Gastrocnemius medialis (tissue), 4 donors: ENCODE measurements around the gene FAM227B. TPM values are rescaled to one million over a fixed set of nuclear protein-coding genes. Genes with fewer than 3 reads are reported as not detected.
A peak's percentile ranks its signal among the peaks of the same experiment; 100 is the strongest.

Source experiments
- ATAC-seq, 2 donors: fragments of 150-250 bp; one replicate each; pipeline ENCODE4 v1.9.1; 2016
- DNase-seq, 2 donors: peaks; one replicate each; pipeline ENCODE4 v3.0.0-alpha.2; 2019
- H3K27ac ChIP-seq, 4 donors: fragments of 200-600 bp; sonication (generic); 1 replicate in 1 of 4; 2 replicates in 3 of 4; pipeline ENCODE4 v1.5.1; 2016 to 2018; ENCODE audit warnings: mild to moderate bottlenecking in 2 of 4, moderate library complexity in 1 of 4
- H3K27me3 ChIP-seq, 3 donors: fragments of 200-600 bp; sonication (generic) in 2 of 3; 1 replicate in 1 of 3; 2 replicates in 2 of 3; pipeline versions ENCODE4 v1.5.1 to v1.6.0; 2016 to 2019; ENCODE audit warnings: mild to moderate bottlenecking in 1 of 3, moderate library complexity in 1 of 3
- H3K36me3 ChIP-seq, 2 donors: fragments of 200-600 bp; sonication (generic) in 1 of 2; one replicate each; pipeline ENCODE4 v1.5.1; 2017 to 2018
- H3K4me1 ChIP-seq, 2 donors: fragments of 200-600 bp; sonication (generic) in 1 of 2; one replicate each; pipeline ENCODE4 v1.5.1; 2016 to 2017; ENCODE audit warnings: mild to moderate bottlenecking in 2 of 2
- H3K4me3 ChIP-seq, 4 donors: fragments of 200-600 bp; sonication (generic) in 3 of 4; 1 replicate in 1 of 4; 2 replicates in 3 of 4; pipeline ENCODE4 v1.5.1; 2016 to 2019; ENCODE audit warnings: mild to moderate bottlenecking in 2 of 4
- H3K9me3 ChIP-seq, 3 donors: fragments of 200-600 bp; sonication (generic) in 2 of 3; 1 replicate in 1 of 3; 2 replicates in 2 of 3; pipeline ENCODE4 v1.5.1; 2016 to 2019
- POLR2A ChIP-seq, 2 donors: fragments of 450-650 bp; IDR thresholded peaks; one replicate each; pipeline ENCODE4 v1.6.1; 2017; ENCODE audit warnings: antibody characterized with exemption in 2 of 2, mild to moderate bottlenecking in 2 of 2, moderate library complexity in 2 of 2
- in situ Hi-C, 4 donors: fragments of 200-750 bp; cut with MboI; loops; one replicate each; pipeline versions ENCODE4 v1.15.0 to v1.8.0; 2017; ENCODE audit warnings: low sequenced_read_pairs in 4 of 4
- intact Hi-C: fragments of 100-400 bp; cut with DNase I; formaldehyde crosslinking; loops from one replicate; pipeline ENCODE4 v1.15.1; 2023; ENCODE audit warnings: low total_unique reads
- total RNA-seq, 4 donors: library from RNA; depleted of rRNA; stranded (reverse); fragments of >200 nt; gene quantifications; one replicate each; pipeline versions ENCODE4 v1.1.0 to v1.2.3, GENCODE V29; 2016
- TF ChIP-seq, protein P1 (sequence below), 5 experiments: fragments of 450-650 bp in 3 of 5; fragments of 200-600 bp in 2 of 5; sonication (generic) in 2 of 5; IDR thresholded peaks in 4 of 5; conservative IDR thresholded peaks in 1 of 5; 1 replicate in 4 of 5; 2 replicates in 1 of 5; pipeline ENCODE4 v1.5.1; 2016 to 2019; ENCODE audit warnings: antibody characterized with exemption in 5 of 5, mild to moderate bottlenecking in 3 of 5, moderate library complexity in 3 of 5

FAM227B gene
- total RNA-seq, 4 donors from 2014 or later = 7.5 to 15.4 (median 11.7) TPM

DNA sequence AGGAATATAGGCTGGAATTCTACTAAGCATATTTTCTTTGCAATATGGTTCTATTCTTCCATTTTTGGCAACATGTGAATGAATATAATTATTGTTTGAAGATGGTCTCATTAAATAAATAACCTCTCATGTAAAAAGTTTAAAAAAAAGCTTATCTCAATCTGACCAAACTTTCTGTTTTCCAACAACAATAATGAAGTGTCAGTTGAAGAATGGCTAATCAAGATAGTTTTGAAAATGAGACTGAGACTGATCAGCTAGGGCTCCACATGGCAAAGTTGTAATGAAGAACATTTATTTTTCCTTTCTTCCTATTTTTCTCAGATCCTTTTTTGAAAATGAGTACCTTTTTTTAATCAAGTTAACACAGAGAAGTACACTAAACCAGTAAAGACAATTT, 333.1 kb downstream of the FAM227B start:
- no peak for ATAC-seq
- DNase-seq = no peak
- Histone ChIP-seq H3K4me3 (no peak overlapping the region), H3K27me3 (no peaks in the 10 kb centered on the region), H3K9me3 (no peaks in the 10 kb centered on the region), H3K27ac (no peak overlapping the region), H3K4me1 (peaks cover 6 to 12% of the 10 kb centered on the region in 2 donors), H3K36me3 (peaks cover 0 to 19% of the 10 kb centered on the region in 2 donors)
- no peak for TF ChIP-seq POLR2A (IDR thresholded peaks at IDR 0.05)
- TF ChIP-seq, protein P1, sequence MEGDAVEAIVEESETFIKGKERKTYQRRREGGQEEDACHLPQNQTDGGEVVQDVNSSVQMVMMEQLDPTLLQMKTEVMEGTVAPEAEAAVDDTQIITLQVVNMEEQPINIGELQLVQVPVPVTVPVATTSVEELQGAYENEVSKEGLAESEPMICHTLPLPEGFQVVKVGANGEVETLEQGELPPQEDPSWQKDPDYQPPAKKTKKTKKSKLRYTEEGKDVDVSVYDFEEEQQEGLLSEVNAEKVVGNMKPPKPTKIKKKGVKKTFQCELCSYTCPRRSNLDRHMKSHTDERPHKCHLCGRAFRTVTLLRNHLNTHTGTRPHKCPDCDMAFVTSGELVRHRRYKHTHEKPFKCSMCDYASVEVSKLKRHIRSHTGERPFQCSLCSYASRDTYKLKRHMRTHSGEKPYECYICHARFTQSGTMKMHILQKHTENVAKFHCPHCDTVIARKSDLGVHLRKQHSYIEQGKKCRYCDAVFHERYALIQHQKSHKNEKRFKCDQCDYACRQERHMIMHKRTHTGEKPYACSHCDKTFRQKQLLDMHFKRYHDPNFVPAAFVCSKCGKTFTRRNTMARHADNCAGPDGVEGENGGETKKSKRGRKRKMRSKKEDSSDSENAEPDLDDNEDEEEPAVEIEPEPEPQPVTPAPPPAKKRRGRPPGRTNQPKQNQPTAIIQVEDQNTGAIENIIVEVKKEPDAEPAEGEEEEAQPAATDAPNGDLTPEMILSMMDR (IDR thresholded peaks at IDR 0.05 in 4 of 5, conservative IDR thresholded peaks at IDR 0.05 in 1 of 5) = no peak
- intact Hi-C loops = no loop called here
- in situ Hi-C loops = no loop called here

DNA sequence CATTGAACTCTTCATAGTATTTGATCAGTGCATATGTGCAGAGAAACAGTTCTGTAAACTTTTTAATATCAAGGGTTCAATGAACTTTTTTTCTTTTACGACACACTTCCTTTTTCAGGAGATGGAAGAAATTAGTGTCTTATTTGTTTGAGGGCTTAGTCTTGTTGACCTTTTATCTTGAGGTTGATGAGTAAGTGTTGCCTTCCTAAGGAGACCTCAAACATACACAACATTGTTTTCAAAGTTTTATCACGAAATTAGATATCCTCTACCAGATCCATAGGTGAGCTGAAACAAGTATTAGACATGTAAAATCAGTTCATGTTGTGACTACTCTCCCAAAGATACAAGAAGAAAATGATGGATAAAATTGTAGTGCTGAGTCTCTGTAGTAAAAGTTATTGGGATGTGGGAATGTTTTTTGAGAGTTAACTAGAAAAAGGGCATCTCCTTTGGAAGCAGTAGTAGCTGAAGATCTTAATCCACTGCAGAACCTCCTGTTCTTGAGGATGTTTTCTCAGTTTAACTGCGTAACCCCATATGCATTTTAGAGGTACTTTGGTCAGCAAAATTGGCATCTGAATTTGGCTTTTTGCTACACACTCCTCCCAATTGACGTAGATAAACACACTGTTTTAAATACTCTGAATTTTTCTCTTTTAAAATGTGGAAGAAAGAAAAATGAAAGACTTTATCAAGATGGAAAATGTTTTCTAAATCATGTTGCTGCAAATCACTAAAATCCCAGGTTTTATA, 333.8 kb downstream of the FAM227B start:
- Histone ChIP-seq H3K36me3 (peaks cover 0 to 19% of the 10 kb centered on the region in 2 donors), H3K4me3 (no peak overlapping the region), H3K27ac (no peak overlapping the region), H3K9me3 (no peaks in the 10 kb centered on the region), H3K27me3 (no peaks in the 10 kb centered on the region), H3K4me1 (peaks cover 6 to 12% of the 10 kb centered on the region in 2 donors)
- ATAC-seq = no peak
- in situ Hi-C loops (no loop called here), intact Hi-C loops (no loop called here)
- no peak for TF ChIP-seq POLR2A (IDR thresholded peaks at IDR 0.05)
- TF ChIP-seq, protein P1 (IDR thresholded peaks at IDR 0.05 in 4 of 5, conservative IDR thresholded peaks at IDR 0.05 in 1 of 5) = no peak
- no peak for DNase-seq

DNA sequence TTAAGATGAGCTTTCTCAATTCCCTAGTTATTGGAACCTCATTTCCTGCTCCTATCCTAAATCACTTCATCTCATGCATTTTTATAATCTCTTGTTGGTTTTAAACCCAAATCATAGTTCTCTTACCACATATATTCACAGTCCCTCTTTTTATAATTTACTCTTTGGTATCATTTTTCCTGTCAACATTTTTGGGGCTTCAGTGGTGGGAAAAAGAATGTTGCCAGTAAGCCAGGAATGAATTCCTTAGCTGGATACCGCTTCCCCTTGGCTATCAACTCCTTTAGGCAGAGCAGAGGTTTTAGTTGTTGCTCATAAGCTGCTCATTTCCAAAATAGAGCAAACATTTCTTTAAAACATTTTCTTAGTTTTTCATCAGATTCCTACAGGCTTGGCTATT, 338.3 kb downstream of the FAM227B start:
- H3K36me3 ChIP-seq = peaks cover 0 to 19% of the 10 kb centered on the region in 2 donors
- peaks cover 8 to 16% of the 10 kb centered on the region in 2 donors for H3K4me1 ChIP-seq
- intact Hi-C loops = no loop called here
- H3K4me3 ChIP-seq = no peak overlapping the region
- H3K27ac ChIP-seq = no peak overlapping the region
- DNase-seq (no peak), ATAC-seq (no peak)
- TF ChIP-seq, protein P1 (IDR thresholded peaks at IDR 0.05 in 4 of 5, conservative IDR thresholded peaks at IDR 0.05 in 1 of 5) = no peak
- TF ChIP-seq POLR2A (IDR thresholded peaks at IDR 0.05) = no peak
- H3K27me3 ChIP-seq = no peaks in the 10 kb centered on the region
- H3K9me3 ChIP-seq = no peaks in the 10 kb centered on the region
- in situ Hi-C loops = no loop called here

DNA sequence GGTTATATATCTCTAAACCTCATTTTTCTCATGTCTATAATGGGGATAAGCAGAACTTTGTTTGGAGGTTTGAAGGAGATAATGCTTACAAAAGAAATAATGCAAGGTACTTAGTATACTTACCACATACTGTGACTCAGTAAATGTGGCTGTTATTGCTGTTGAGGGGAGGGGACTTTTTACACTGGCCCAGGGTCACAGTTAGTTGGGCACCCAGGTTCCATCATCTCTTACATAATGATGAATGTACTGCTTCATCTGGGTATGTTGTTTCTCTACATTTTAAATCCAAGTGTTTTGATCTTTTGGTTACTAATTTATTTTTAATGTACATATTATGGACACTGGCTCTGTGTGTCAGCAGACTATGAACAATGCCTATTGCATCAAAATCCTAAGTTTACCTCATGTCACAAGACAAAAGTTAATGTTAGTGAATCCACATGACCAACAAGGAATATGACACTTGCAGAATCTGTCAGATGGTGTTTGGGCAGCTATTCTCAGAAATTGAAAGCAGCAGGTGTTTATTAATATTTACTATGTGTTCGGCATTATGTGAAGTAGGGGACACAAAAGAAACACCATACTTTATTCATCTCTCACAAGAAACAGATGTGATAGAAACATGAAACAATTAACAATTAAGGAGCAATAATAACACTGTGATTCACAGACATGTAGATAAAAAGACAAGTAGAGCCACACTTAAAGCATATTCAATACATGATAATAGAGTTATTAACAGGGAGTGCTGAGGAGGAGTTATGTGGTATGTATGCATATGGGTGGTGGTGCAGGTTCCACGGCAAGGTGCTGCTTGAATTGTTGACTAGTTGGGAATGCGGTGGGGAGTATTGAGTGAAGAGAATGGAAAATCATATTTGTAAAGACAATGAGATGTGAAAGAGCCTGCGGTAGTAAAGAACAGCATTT, 340.8 kb downstream of the FAM227B start:
- in situ Hi-C loops (no loop called here), intact Hi-C loops (no loop called here)
- Histone ChIP-seq H3K9me3 (no peaks in the 10 kb centered on the region), H3K27ac (peak overlapping the region; percentile 57 to 81 (median 64)), H3K36me3 (peaks cover 0 to 16% of the 10 kb centered on the region in 2 donors), H3K4me3 (no peak overlapping the region), H3K27me3 (no peaks in the 10 kb centered on the region), H3K4me1 (peaks cover 8 to 27% of the 10 kb centered on the region in 2 donors)
- DNase-seq = no peak
- TF ChIP-seq, protein P1 (IDR thresholded peaks at IDR 0.05 in 4 of 5, conservative IDR thresholded peaks at IDR 0.05 in 1 of 5) = no peak
- TF ChIP-seq POLR2A (IDR thresholded peaks at IDR 0.05) = no peak
- ATAC-seq = peak; percentile 90 to 93
